WTC11 (cell line): ENCODE data around the gene AP2M1. TPM values are rescaled to one million over a fixed set of nuclear protein-coding genes. Genes with fewer than 3 reads are reported as not detected.

Experiments
- AFF4 ChIP-seq: sonication (generic); formaldehyde crosslinking; IDR thresholded peaks from 2 replicates; pipeline ENCODE4 v1.8.1; 2023; ENCODE audit warnings: mild to moderate bottlenecking, missing genetic modification reagents, borderline replicate concordance
- CREB1 ChIP-seq: sonication (generic); formaldehyde crosslinking; IDR thresholded peaks from 2 replicates; pipeline ENCODE4 v1.8.0; 2023; ENCODE audit warnings: mild to moderate bottlenecking, missing genetic modification reagents
- CREM ChIP-seq: sonication (generic); formaldehyde crosslinking; IDR thresholded peaks from 2 replicates; pipeline ENCODE4 v1.8.1; 2022; ENCODE audit warnings: mild to moderate bottlenecking, missing genetic modification reagents, moderate library complexity
- E2F4 ChIP-seq: sonication (generic); formaldehyde crosslinking; IDR thresholded peaks from 2 replicates; pipeline ENCODE4 v1.8.1; 2022; ENCODE audit warnings: low read depth, mild to moderate bottlenecking, moderate library complexity, missing genetic modification reagents, borderline replicate concordance
- ESRRA ChIP-seq: sonication (generic); formaldehyde crosslinking; IDR thresholded peaks from 2 replicates; pipeline ENCODE4 v1.8.1; 2022; ENCODE audit warnings: mild to moderate bottlenecking, missing genetic modification reagents, borderline replicate concordance
- FOXP1 ChIP-seq: sonication (generic); formaldehyde crosslinking; IDR thresholded peaks from 2 replicates; pipeline ENCODE4 v1.8.0; 2022; ENCODE audit warnings: missing genetic modification reagents, mild to moderate bottlenecking, moderate library complexity, borderline replicate concordance
- KAT7 ChIP-seq: sonication (generic); formaldehyde crosslinking; IDR thresholded peaks from 2 replicates; pipeline ENCODE4 v1.8.1; 2023; ENCODE audit warnings: missing genetic modification reagents, mild to moderate bottlenecking, borderline replicate concordance
- MLX ChIP-seq: sonication (generic); formaldehyde crosslinking; IDR thresholded peaks from 2 replicates; pipeline ENCODE4 v1.8.1; 2023; ENCODE audit warnings: mild to moderate bottlenecking, missing genetic modification reagents, moderate library complexity
- MXD4 ChIP-seq: fragments of 250-450 bp; sonication (Bioruptor Pico); IDR thresholded peaks from 2 replicates; pipeline ENCODE4 v1.8.0; 2021; ENCODE audit warnings: mild to moderate bottlenecking, moderate library complexity, borderline replicate concordance
- NFATC4 ChIP-seq: fragments of 250-450 bp; sonication (Bioruptor Pico); IDR thresholded peaks from 2 replicates; pipeline ENCODE4 v1.9.0; 2021; ENCODE audit warnings: mild to moderate bottlenecking
- NFE2L1 ChIP-seq: sonication (generic); formaldehyde crosslinking; IDR thresholded peaks from 2 replicates; pipeline ENCODE4 v1.8.1; 2023; ENCODE audit warnings: missing genetic modification reagents
- NR1H2 ChIP-seq: sonication (generic); formaldehyde crosslinking; IDR thresholded peaks from 2 replicates; pipeline ENCODE4 v1.9.0; 2021; ENCODE audit warnings: mild to moderate bottlenecking, moderate library complexity, missing genetic modification reagents
- PRDM15 ChIP-seq: sonication (generic); formaldehyde crosslinking; IDR thresholded peaks from 2 replicates; pipeline ENCODE4 v1.8.0; 2022; ENCODE audit warnings: missing genetic modification reagents
- PRRX2 ChIP-seq: fragments of 250-450 bp; sonication (Bioruptor Pico); IDR thresholded peaks from 2 replicates; pipeline ENCODE4 v1.8.0; 2021; ENCODE audit warnings: mild to moderate bottlenecking
- RORB ChIP-seq: fragments of 250-450 bp; sonication (Bioruptor Pico); IDR thresholded peaks from 2 replicates; pipeline ENCODE4 v1.9.0; 2021; ENCODE audit warnings: mild to moderate bottlenecking
- SMAD4 ChIP-seq: sonication (generic); formaldehyde crosslinking; IDR thresholded peaks from 2 replicates; pipeline ENCODE4 v1.8.0; 2022; ENCODE audit warnings: mild to moderate bottlenecking, missing genetic modification reagents
- TEAD1 ChIP-seq: sonication (generic); formaldehyde crosslinking; IDR thresholded peaks from 2 replicates; pipeline ENCODE4 v1.8.0; 2022; ENCODE audit warnings: mild to moderate bottlenecking, missing genetic modification reagents
- ZBTB43 ChIP-seq: sonication (generic); formaldehyde crosslinking; IDR thresholded peaks from 2 replicates; pipeline ENCODE4 v1.8.1; 2023; ENCODE audit warnings: mild to moderate bottlenecking, missing genetic modification reagents
- ZNF121 ChIP-seq: sonication (generic); formaldehyde crosslinking; IDR thresholded peaks from 2 replicates; pipeline ENCODE4 v1.8.0; 2023; ENCODE audit warnings: missing genetic modification reagents
- ZNF138 ChIP-seq: sonication (generic); formaldehyde crosslinking; conservative IDR thresholded peaks from 2 replicates; pipeline ENCODE4 v1.8.1; 2022; ENCODE audit warnings: mild to moderate bottlenecking, moderate library complexity, missing genetic modification reagents
- ZNF281 ChIP-seq: sonication (generic); formaldehyde crosslinking; IDR thresholded peaks from 2 replicates; pipeline ENCODE4 v1.8.0; 2023; ENCODE audit warnings: mild to moderate bottlenecking, missing genetic modification reagents
- ZNF512 ChIP-seq: sonication (generic); formaldehyde crosslinking; IDR thresholded peaks from 2 replicates; pipeline ENCODE4 v1.8.1; 2022; ENCODE audit warnings: missing genetic modification reagents, borderline replicate concordance
- ZNF671 ChIP-seq: fragments of 250-450 bp; sonication (Bioruptor Pico); IDR thresholded peaks from 2 replicates; pipeline ENCODE4 v1.8.0; 2021; ENCODE audit warnings: mild to moderate bottlenecking
- total RNA-seq: library from RNA; stranded (reverse); gene quantifications from 3 replicates; pipeline ENCODE4 v1.2.3, GENCODE V29; 2021

AP2M1 gene
- total RNA-seq, 1 experiment from 2014 or later = 399 TPM

GRCh38 chr3:184135149-184135910 lies 39.3 kb upstream of the AP2M1 start, which contains the start of gene EIF2B5 (continued):
- TF ChIP-seq SMAD4 (CRISPR knock-in tag) (no peak), FOXP1 (CRISPR knock-in tag) (peak; percentile 80; the same call in 1 of the 2 replicates), ESRRA (0 out of 2 replicates have a peak, but pooled peaks have one; percentile 60), PRRX2 (CRISPR knock-in tag) (no peak), AFF4 (CRISPR knock-in tag) (no peak), E2F4 (CRISPR knock-in tag) (no peak), ZNF121 (CRISPR knock-in tag) (no peak), ZNF512 (no peak), NFATC4 (CRISPR knock-in tag) (no peak), NFE2L1 (CRISPR knock-in tag) (peak; percentile 15; the same call in 1 of the 2 replicates), PRDM15 (CRISPR knock-in tag) (no peak; the same call in 1 of the 2 replicates), NR1H2 (CRISPR knock-in tag) (no peak), MLX (CRISPR knock-in tag) (no peak), ZNF671 (no peak), ZBTB43 (CRISPR knock-in tag) (no peak), KAT7 (CRISPR knock-in tag) (peak; percentile 88), ZNF281 (CRISPR knock-in tag) (no peak), RORB (CRISPR knock-in tag) (no peak), TEAD1 (CRISPR knock-in tag) (peak; percentile 50), ZNF138 (0 out of 2 replicates have a peak, but pooled peaks have one; percentile 67), CREB1 (CRISPR knock-in tag) (peak; percentile 63; the same call in 1 of the 2 replicates), MXD4 (no peak), CREM (CRISPR knock-in tag) (0 out of 2 replicates have a peak, but pooled peaks have one; percentile 21)
